ENCODE measurements around the gene GPX3. TPM values are rescaled to one million over a fixed set of nuclear protein-coding genes. Genes with fewer than 3 reads are reported as not detected.
A peak's percentile ranks its signal among the peaks of the same experiment; 100 is the strongest.

The GPX3 gene
- total and polyA plus RNA-seq, 9 of the 15 experiments (the other 6 are each of a cell fraction or from before 2014, with no cell fraction given): 0.25 to 0.86 TPM; not detected in 7

GRCh38 chr5:151015974-151016587 lies 4.3 kb upstream of the GPX3 start (continued):
- TF ChIP-seq ATF3 (IDR thresholded peaks at IDR 0.05) (peak; percentile 38; the same call in 1 of the 2 replicates), ATF3 (CRISPR knock-in tag; conservative IDR thresholded peaks at IDR 0.05) (no peak), JUND (IDR thresholded peaks at IDR 0.05; ENCODE audit: borderline replicate concordance, low read depth, low read length) (peak; percentile 29), JUND (tag; IDR thresholded peaks at IDR 0.05; ENCODE audit: borderline replicate concordance, low read depth, low read length) (peak; percentile 35; the same call in 1 of the 3 replicates), TOE1 (IDR thresholded peaks at IDR 0.05; ENCODE audit: borderline replicate concordance) (no peak), TOE1 (CRISPR knock-in tag; IDR thresholded peaks at IDR 0.05; ENCODE audit: borderline replicate concordance, low read depth) (no peak), RNF219 (CRISPR knock-in tag; IDR thresholded peaks at IDR 0.05) (no peak), ZNF589 (CRISPR knock-in tag; IDR thresholded peaks at IDR 0.05; ENCODE audit: low read depth) (peak; percentile 83; the same call in 1 of the 2 replicates), MAZ (CRISPR knock-in tag; conservative IDR thresholded peaks at IDR 0.05 in 1 of 2, IDR thresholded peaks at IDR 0.05 in 1 of 2) (peak in 1 of 2 experiments; percentile 54; a peak in 1 of 4 replicates), SMARCE1 (IDR thresholded peaks at IDR 0.05) (peak; percentile 64; the same call in 1 of the 2 replicates), RBM25 (IDR thresholded peaks at IDR 0.05; ENCODE audit: low read depth, low read length, severe bottlenecking) (no peak), RFX7 (CRISPR knock-in tag; IDR thresholded peaks at IDR 0.05) (no peak), NFXL1 (CRISPR knock-in tag; IDR thresholded peaks at IDR 0.05) (0 out of 2 replicates have a peak, but pooled peaks have one; percentile 23), ZNF766 (CRISPR knock-in tag; conservative IDR thresholded peaks at IDR 0.05) (0 out of 2 replicates have a peak, but pooled peaks have one; percentile 13), TRIM24 (IDR thresholded peaks at IDR 0.05) (peak in 1 of 2 experiments; percentile 14; a peak in 1 of 4 replicates), ARNT (IDR thresholded peaks at IDR 0.05) (0 out of 4 replicates have a peak, but pooled peaks of 1 of the 2 experiments have one; percentile 29), CBFA2T2 (conservative IDR thresholded peaks at IDR 0.05) (peak; percentile 42), FIP1L1 (IDR thresholded peaks at IDR 0.05; ENCODE audit: low read depth, low read length, poor library complexity, severe bottlenecking) (no peak), LEF1 (IDR thresholded peaks at IDR 0.05) (peak; percentile 68)
- TF ChIP-seq, protein P1, sequence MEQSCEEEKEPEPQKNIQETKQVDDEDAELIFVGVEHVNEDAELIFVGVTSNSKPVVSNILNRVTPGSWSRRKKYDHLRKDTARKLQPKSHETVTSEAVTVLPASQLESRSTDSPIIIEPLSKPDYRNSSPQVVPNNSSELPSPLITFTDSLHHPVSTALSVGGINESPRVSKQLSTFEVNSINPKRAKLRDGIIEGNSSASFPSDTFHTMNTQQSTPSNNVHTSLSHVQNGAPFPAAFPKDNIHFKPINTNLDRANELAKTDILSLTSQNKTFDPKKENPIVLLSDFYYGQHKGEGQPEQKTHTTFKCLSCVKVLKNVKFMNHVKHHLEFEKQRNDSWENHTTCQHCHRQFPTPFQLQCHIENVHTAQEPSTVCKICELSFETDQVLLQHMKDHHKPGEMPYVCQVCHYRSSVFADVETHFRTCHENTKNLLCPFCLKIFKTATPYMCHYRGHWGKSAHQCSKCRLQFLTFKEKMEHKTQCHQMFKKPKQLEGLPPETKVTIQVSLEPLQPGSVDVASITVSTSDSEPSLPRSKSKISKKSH (CRISPR knock-in tag; IDR thresholded peaks at IDR 0.05): no peak
- TF ChIP-seq, protein P2, sequence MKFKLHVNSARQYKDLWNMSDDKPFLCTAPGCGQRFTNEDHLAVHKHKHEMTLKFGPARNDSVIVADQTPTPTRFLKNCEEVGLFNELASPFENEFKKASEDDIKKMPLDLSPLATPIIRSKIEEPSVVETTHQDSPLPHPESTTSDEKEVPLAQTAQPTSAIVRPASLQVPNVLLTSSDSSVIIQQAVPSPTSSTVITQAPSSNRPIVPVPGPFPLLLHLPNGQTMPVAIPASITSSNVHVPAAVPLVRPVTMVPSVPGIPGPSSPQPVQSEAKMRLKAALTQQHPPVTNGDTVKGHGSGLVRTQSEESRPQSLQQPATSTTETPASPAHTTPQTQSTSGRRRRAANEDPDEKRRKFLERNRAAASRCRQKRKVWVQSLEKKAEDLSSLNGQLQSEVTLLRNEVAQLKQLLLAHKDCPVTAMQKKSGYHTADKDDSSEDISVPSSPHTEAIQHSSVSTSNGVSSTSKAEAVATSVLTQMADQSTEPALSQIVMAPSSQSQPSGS (CRISPR knock-in tag; IDR thresholded peaks at IDR 0.05): no peak

Measured in K562 (cell line).